ENCODE measurements around the gene TPM1.

TPM1 gene

DNA sequence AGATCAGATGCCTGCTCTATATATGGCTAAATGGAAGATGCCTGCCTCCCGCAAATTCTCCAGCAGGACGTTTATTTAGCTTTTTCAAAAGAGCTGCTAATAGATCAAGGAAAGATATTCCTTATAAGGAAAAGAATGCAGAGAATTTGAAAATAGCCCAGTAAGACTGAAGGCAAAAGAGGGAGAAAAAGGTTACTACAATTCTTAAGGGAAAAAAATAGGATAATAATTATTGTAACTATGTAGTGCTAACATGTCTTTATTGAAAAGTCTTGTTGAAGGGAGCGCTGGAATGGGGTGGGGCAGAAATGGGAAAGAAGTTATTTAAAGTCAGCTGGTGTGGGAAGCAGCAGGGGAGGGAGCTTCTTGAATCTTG, 2.9 kb downstream of the TPM1 start:
- H3K4me3 ChIP-seq (ENCODE audit: low read depth, low read length): peak overlapping the region; percentile 72
- no peak for DNase-seq (ENCODE audit: low read depth)
- TF ChIP-seq, protein P1, sequence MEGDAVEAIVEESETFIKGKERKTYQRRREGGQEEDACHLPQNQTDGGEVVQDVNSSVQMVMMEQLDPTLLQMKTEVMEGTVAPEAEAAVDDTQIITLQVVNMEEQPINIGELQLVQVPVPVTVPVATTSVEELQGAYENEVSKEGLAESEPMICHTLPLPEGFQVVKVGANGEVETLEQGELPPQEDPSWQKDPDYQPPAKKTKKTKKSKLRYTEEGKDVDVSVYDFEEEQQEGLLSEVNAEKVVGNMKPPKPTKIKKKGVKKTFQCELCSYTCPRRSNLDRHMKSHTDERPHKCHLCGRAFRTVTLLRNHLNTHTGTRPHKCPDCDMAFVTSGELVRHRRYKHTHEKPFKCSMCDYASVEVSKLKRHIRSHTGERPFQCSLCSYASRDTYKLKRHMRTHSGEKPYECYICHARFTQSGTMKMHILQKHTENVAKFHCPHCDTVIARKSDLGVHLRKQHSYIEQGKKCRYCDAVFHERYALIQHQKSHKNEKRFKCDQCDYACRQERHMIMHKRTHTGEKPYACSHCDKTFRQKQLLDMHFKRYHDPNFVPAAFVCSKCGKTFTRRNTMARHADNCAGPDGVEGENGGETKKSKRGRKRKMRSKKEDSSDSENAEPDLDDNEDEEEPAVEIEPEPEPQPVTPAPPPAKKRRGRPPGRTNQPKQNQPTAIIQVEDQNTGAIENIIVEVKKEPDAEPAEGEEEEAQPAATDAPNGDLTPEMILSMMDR (conservative IDR thresholded peaks at IDR 0.05; ENCODE audit: low read depth, low read length): no peak

DNA sequence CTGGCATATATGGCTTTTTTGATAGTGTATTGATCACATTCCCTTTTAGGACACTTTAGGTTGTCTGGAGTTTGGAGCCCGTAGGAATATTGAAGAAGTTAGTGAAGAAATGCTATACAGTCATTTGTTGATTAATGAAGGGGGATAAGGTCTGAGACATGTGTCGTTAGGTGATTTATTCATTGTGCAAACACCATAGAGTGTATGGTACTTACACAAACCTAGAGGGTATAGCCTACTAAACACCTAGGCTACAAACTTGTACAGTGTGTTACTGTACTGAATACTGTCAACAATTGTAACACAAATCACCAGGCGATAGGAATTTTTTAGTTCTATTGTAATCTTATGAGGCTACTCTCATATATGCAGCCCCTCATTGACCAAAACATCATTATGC, 3.3 kb downstream of the TPM1 start:
- DNase-seq (ENCODE audit: low read depth): no peak
- H3K4me3 ChIP-seq (ENCODE audit: low read depth, low read length): peak overlapping the region; percentile 72
- TF ChIP-seq, protein P1 (conservative IDR thresholded peaks at IDR 0.05; ENCODE audit: low read depth, low read length): no peak

DNA sequence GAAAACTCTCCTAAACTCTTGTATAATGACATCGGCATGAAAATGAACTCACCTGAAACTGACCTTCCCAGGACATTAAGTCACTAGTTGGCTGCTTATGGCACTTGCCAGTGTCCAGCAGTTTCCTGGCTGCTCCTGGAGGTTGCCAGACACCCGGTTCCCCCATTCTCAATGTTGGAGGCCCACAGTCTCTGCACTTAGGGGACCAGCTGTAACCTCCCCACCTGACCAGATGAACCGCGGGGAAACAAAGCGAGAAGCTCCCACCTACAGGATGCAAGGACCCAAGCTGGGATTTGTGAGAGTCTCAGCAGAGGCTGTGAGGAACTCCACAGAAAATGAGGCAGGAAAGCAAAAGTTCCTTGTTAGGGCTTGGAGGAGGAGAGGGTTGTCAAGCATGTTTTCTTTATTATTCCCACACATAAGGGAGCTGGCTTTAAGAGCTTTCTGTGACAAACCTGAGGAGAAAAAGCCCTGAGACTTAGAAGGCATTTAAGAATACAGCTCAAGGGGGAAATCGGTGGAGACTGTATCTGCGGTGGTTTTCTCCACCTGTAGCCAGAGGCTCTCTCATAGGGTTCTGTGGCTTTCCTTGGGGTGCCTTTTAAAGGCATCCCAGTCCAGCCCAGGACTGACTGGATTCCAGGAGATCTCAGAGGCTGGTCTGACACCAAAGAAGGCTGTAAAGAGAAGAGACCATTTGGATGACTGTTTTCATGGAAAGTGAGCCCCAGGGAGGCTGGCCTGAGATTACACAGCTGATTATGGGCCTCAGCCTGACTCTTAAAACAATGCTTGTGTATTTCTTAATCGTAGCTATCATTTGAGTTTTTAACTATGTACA, 4.6 kb downstream of the TPM1 start:
- TF ChIP-seq, protein P1 (conservative IDR thresholded peaks at IDR 0.05; ENCODE audit: low read depth, low read length): no peak
- H3K4me3 ChIP-seq (ENCODE audit: low read depth, low read length): peak overlapping the region; percentile 72
- no peak for DNase-seq (ENCODE audit: low read depth)

DNA sequence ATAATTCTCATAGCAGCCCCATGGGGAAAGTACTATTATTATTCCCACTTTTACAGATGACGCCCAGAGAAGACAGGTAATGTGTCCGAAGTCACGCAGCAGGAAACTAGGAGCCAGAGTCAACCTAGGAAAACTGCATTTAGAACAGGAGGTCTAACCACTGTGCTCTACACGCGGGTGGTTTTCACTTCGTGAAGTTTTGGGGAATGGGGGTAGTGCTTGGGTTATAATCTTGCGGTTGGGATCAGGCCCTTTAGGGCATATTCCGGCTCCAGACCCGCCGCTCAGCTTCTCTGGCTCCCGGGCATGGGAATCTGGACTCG, 5.2 kb downstream of the TPM1 start:
- peak overlapping the region; percentile 72 for H3K4me3 ChIP-seq (ENCODE audit: low read depth, low read length)
- TF ChIP-seq, protein P1 (conservative IDR thresholded peaks at IDR 0.05; ENCODE audit: low read depth, low read length): no peak
- DNase-seq (ENCODE audit: low read depth): no peak

GRCh38 chr15:63048115-63048775, 5.7 kb downstream of the TPM1 start:
- TF ChIP-seq, protein P1 (conservative IDR thresholded peaks at IDR 0.05; ENCODE audit: low read depth, low read length): peak; percentile 93
- peak; percentile 99 for DNase-seq (ENCODE audit: low read depth)
- H3K4me3 ChIP-seq (ENCODE audit: low read depth, low read length): peak overlapping the region; percentile 72

- peak; percentile 69 for DNase-seq (ENCODE audit: low read depth)
- TF ChIP-seq, protein P1 (conservative IDR thresholded peaks at IDR 0.05; ENCODE audit: low read depth, low read length): no peak
- H3K4me3 ChIP-seq (ENCODE audit: low read depth, low read length): peak overlapping the region; percentile 72
Measured at GRCh38 chr15:63048776-63049665, 6.5 kb downstream of the TPM1 start.

All from choroid plexus epithelial cell (primary cell).